ENCODE results near the gene TAPT1. TPM values are rescaled to one million over a fixed set of nuclear protein-coding genes. Genes with fewer than 3 reads are reported as not detected.

TAPT1 gene
- total and polyA plus RNA-seq, 9 of the 15 experiments (the other 6 are each of a cell fraction or from before 2014, with no cell fraction given) = 1.6 to 36.7 (median 20.7) TPM

DNA sequence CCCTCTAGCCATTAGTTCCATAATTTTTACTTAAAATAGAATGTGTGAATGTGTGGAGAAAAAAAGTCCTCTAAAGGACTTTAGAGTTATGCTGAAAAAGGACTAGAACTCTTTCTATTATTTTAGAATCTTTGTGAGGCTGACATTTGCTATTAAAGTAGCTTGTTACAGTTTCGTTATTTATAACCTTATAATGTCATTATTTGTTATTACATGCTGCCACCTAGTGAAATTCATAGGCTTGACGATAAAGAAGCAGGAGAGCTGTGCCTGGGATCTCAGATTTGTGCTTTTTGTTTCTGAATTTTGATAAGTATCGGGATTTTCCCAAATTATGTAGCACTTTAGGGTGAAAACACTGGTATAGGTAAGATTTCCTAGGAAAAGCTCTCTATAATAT lies 38.5 kb upstream of the TAPT1 start (continued):
- TF ChIP-seq, protein P1, sequence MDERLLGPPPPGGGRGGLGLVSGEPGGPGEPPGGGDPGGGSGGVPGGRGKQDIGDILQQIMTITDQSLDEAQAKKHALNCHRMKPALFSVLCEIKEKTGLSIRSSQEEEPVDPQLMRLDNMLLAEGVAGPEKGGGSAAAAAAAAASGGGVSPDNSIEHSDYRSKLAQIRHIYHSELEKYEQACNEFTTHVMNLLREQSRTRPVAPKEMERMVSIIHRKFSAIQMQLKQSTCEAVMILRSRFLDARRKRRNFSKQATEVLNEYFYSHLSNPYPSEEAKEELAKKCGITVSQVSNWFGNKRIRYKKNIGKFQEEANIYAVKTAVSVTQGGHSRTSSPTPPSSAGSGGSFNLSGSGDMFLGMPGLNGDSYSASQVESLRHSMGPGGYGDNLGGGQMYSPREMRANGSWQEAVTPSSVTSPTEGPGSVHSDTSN (CRISPR knock-in tag; IDR thresholded peaks at IDR 0.05; ENCODE audit: low read depth) = no peak
- TF ChIP-seq, protein P1 (tag; conservative IDR thresholded peaks at IDR 0.05; ENCODE audit: low read depth) = peak; percentile 63; the same call in 1 of the 2 replicates
- TF ChIP-seq MEIS2 (IDR thresholded peaks at IDR 0.05; ENCODE audit: partially characterized antibody) (peak; percentile 44), SMAD2 (IDR thresholded peaks at IDR 0.05; ENCODE audit: low read depth, low read length) (no peak), EZH2 (IDR thresholded peaks at IDR 0.05; ENCODE audit: borderline replicate concordance, low read depth, low read length) (no peak), SOX6 (IDR thresholded peaks at IDR 0.05) (no peak)
- TF ChIP-seq, protein P2, sequence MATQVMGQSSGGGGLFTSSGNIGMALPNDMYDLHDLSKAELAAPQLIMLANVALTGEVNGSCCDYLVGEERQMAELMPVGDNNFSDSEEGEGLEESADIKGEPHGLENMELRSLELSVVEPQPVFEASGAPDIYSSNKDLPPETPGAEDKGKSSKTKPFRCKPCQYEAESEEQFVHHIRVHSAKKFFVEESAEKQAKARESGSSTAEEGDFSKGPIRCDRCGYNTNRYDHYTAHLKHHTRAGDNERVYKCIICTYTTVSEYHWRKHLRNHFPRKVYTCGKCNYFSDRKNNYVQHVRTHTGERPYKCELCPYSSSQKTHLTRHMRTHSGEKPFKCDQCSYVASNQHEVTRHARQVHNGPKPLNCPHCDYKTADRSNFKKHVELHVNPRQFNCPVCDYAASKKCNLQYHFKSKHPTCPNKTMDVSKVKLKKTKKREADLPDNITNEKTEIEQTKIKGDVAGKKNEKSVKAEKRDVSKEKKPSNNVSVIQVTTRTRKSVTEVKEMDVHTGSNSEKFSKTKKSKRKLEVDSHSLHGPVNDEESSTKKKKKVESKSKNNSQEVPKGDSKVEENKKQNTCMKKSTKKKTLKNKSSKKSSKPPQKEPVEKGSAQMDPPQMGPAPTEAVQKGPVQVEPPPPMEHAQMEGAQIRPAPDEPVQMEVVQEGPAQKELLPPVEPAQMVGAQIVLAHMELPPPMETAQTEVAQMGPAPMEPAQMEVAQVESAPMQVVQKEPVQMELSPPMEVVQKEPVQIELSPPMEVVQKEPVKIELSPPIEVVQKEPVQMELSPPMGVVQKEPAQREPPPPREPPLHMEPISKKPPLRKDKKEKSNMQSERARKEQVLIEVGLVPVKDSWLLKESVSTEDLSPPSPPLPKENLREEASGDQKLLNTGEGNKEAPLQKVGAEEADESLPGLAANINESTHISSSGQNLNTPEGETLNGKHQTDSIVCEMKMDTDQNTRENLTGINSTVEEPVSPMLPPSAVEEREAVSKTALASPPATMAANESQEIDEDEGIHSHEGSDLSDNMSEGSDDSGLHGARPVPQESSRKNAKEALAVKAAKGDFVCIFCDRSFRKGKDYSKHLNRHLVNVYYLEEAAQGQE (IDR thresholded peaks at IDR 0.05; ENCODE audit: borderline replicate concordance) = peak; percentile 63; the same call in 1 of the 2 replicates
- TF ChIP-seq, protein P2 (CRISPR knock-in tag; IDR thresholded peaks at IDR 0.05; ENCODE audit: low read depth) = no peak
- TF ChIP-seq, protein P3, sequence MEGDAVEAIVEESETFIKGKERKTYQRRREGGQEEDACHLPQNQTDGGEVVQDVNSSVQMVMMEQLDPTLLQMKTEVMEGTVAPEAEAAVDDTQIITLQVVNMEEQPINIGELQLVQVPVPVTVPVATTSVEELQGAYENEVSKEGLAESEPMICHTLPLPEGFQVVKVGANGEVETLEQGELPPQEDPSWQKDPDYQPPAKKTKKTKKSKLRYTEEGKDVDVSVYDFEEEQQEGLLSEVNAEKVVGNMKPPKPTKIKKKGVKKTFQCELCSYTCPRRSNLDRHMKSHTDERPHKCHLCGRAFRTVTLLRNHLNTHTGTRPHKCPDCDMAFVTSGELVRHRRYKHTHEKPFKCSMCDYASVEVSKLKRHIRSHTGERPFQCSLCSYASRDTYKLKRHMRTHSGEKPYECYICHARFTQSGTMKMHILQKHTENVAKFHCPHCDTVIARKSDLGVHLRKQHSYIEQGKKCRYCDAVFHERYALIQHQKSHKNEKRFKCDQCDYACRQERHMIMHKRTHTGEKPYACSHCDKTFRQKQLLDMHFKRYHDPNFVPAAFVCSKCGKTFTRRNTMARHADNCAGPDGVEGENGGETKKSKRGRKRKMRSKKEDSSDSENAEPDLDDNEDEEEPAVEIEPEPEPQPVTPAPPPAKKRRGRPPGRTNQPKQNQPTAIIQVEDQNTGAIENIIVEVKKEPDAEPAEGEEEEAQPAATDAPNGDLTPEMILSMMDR (IDR thresholded peaks at IDR 0.05 in 2 of 3, conservative IDR thresholded peaks at IDR 0.05 in 1 of 3; ENCODE audit: insufficient read depth in 2 of 3, low read depth in 1 of 3, low read length in 3 of 3) = peak; percentile 33 to 69 (median 40); a peak in 3 of 6 replicates
- TF ChIP-seq, protein P4, sequence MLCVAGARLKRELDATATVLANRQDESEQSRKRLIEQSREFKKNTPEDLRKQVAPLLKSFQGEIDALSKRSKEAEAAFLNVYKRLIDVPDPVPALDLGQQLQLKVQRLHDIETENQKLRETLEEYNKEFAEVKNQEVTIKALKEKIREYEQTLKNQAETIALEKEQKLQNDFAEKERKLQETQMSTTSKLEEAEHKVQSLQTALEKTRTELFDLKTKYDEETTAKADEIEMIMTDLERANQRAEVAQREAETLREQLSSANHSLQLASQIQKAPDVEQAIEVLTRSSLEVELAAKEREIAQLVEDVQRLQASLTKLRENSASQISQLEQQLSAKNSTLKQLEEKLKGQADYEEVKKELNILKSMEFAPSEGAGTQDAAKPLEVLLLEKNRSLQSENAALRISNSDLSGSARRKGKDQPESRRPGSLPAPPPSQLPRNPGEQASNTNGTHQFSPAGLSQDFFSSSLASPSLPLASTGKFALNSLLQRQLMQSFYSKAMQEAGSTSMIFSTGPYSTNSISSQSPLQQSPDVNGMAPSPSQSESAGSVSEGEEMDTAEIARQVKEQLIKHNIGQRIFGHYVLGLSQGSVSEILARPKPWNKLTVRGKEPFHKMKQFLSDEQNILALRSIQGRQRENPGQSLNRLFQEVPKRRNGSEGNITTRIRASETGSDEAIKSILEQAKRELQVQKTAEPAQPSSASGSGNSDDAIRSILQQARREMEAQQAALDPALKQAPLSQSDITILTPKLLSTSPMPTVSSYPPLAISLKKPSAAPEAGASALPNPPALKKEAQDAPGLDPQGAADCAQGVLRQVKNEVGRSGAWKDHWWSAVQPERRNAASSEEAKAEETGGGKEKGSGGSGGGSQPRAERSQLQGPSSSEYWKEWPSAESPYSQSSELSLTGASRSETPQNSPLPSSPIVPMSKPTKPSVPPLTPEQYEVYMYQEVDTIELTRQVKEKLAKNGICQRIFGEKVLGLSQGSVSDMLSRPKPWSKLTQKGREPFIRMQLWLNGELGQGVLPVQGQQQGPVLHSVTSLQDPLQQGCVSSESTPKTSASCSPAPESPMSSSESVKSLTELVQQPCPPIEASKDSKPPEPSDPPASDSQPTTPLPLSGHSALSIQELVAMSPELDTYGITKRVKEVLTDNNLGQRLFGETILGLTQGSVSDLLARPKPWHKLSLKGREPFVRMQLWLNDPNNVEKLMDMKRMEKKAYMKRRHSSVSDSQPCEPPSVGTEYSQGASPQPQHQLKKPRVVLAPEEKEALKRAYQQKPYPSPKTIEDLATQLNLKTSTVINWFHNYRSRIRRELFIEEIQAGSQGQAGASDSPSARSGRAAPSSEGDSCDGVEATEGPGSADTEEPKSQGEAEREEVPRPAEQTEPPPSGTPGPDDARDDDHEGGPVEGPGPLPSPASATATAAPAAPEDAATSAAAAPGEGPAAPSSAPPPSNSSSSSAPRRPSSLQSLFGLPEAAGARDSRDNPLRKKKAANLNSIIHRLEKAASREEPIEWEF (CRISPR knock-in tag; IDR thresholded peaks at IDR 0.05) = no peak

Measured in K562 (cell line).